ENCODE results near the gene GGTLC2. TPM values are rescaled to one million over a fixed set of nuclear protein-coding genes. Genes with fewer than 3 reads are reported as not detected.
"Not testable (repeated sequence)": the region's sequence is repeated elsewhere in the genome, so short reads cannot be mapped to it uniquely, and the experiment has no call there.

The GGTLC2 gene
- total RNA-seq, 6 donors from 2014 or later = 0.89 to 5.3 (median 4.3) TPM; not detected in 2

- not testable (repeated sequence) for H3K36me3 ChIP-seq; H3K27me3 ChIP-seq; DNase-seq; H3K9me3 ChIP-seq; H3K27ac ChIP-seq; ATAC-seq (ENCODE audit: low FRiP score in 2 of 2); H3K4me3 ChIP-seq; H3K4me1 ChIP-seq
- 34 to 56% methylated on average over 3 to 9 of the region's 12 CpGs for WGBS, 2 donors
- TF ChIP-seq, protein P1, sequence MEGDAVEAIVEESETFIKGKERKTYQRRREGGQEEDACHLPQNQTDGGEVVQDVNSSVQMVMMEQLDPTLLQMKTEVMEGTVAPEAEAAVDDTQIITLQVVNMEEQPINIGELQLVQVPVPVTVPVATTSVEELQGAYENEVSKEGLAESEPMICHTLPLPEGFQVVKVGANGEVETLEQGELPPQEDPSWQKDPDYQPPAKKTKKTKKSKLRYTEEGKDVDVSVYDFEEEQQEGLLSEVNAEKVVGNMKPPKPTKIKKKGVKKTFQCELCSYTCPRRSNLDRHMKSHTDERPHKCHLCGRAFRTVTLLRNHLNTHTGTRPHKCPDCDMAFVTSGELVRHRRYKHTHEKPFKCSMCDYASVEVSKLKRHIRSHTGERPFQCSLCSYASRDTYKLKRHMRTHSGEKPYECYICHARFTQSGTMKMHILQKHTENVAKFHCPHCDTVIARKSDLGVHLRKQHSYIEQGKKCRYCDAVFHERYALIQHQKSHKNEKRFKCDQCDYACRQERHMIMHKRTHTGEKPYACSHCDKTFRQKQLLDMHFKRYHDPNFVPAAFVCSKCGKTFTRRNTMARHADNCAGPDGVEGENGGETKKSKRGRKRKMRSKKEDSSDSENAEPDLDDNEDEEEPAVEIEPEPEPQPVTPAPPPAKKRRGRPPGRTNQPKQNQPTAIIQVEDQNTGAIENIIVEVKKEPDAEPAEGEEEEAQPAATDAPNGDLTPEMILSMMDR (IDR thresholded peaks at IDR 0.05) = peak; percentile 40 to 72 (median 52)
These were observed 3.5 kb downstream of the GGTLC2 start for GRCh38 chr22:22647952-22648351.

GRCh38 chr22:22648863-22649536 is 4.6 kb downstream of the GGTLC2 start:
- H3K4me3 ChIP-seq; H3K36me3 ChIP-seq; H3K9me3 ChIP-seq; H3K27me3 ChIP-seq; H3K27ac ChIP-seq; DNase-seq; H3K4me1 ChIP-seq; ATAC-seq (ENCODE audit: low FRiP score in 2 of 2): not testable (repeated sequence)
- 86 to 96% methylated on average over 7 to 9 of the region's 9 CpGs for WGBS, 2 donors

DNA sequence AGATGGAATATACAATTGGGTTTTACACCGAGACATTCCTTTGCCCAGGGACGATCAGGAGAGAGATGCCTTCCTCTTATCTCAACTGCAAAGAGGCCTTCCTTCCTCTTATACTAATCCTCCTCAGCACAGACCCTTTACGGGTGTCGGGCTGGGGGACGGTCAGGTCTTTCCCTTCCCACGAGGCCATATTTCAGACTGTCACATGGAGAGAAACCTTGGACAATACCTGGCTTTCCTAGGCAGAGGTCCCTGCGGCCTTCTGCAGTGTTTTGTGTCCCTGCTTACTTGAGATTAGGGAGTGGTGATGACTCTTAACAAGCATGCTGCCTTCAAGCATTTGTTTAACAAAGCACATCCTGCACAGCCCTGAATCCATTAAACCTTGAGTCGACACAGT is 5.3 kb downstream of the GGTLC2 start:
- WGBS, 2 donors = 100% methylated on average over 2 of the region's 8 CpGs; no CpG with 5 or more reads in 1 of the 2 donors

GRCh38 chr22:22650398-22650797 is 6.0 kb downstream of the GGTLC2 start:
- WGBS, 2 donors = no CpG with 5 or more reads among the region's 9 CpGs
- H3K36me3 ChIP-seq; H3K27ac ChIP-seq; DNase-seq; H3K4me1 ChIP-seq; H3K9me3 ChIP-seq; H3K27me3 ChIP-seq; H3K4me3 ChIP-seq; ATAC-seq (ENCODE audit: low FRiP score in 2 of 2): not testable (repeated sequence)

More for the DNA sequence above, 5.3 kb downstream of the GGTLC2 start:
- not testable (repeated sequence) for H3K4me1 ChIP-seq; H3K9me3 ChIP-seq; H3K36me3 ChIP-seq; H3K27me3 ChIP-seq; H3K27ac ChIP-seq; H3K4me3 ChIP-seq; ATAC-seq (ENCODE audit: low FRiP score in 2 of 2); DNase-seq

DNA sequence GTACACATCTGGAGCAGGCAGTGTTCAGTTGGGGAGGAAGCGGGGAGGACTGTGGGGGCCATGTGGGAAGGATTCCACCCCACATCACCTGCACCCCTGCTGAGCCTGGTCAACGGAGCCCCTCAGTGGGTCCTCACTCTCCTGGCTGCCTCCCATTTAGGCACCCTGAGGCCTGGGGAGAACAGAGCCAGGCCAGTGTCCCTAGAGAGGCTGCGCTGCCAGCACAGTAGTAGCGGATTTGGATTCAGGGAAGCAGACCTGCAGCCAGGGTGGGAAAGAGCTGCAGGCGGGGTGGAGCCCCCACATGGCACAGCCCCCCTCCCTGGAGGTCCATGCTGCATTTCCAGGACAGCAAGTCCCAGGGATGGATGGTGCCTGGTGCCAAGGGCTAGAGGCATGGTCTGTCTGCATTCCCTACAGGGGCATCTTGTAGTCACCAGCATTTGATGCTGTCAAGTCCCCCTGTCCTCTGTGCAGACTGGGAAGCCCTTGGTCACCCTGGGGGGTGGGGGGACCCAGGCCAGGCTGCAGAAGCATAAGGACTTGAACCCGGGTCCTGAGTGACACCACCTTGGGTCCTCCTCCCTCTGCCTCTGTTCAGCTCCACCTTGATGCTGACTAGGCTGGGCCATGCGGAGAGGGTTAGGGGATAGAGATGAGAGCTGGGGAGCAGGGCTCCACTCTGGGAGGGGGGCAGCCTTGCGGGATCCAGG is 6.5 kb downstream of the GGTLC2 start:
- H3K27me3 ChIP-seq; ATAC-seq (ENCODE audit: low FRiP score in 2 of 2); H3K4me1 ChIP-seq; H3K4me3 ChIP-seq; H3K9me3 ChIP-seq; H3K36me3 ChIP-seq; H3K27ac ChIP-seq; DNase-seq: not testable (repeated sequence)
- WGBS, 2 donors = 82% methylated on average over 3 of the region's 8 CpGs; no CpG with 5 or more reads in 1 of the 2 donors

- DNase-seq; H3K27ac ChIP-seq; ATAC-seq (ENCODE audit: low FRiP score in 2 of 2); H3K4me1 ChIP-seq; H3K4me3 ChIP-seq; H3K27me3 ChIP-seq; H3K36me3 ChIP-seq; H3K9me3 ChIP-seq: not testable (repeated sequence)
- 46% methylated on average over 8 of the region's 10 CpGs; no CpG with 5 or more reads in 1 of the 2 donors for WGBS, 2 donors
These were observed 7.2 kb downstream of the GGTLC2 start for GRCh38 chr22:22651593-22651992.

DNA sequence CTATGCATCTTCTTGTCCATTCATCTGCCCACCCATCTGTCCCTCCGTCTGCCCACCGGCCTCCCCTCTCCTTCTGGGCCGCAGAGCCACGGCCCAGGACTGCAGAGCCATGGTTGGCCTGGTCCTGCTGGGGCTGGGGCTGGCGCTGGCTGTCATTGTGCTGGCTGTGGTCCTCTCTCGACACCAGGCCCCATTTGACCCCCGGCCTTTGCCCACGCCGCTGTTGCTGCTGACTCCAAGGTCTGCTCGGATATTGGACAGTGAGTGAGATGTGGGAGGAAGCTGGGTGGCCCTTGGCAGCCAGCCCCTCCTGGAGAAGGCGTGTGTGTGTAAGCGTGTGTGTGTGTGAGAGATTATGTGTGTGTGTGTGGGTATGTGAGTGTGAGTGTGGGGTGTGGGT is 7.7 kb downstream of the GGTLC2 start:
- not testable (repeated sequence) for H3K36me3 ChIP-seq; DNase-seq; H3K4me3 ChIP-seq; H3K27me3 ChIP-seq; ATAC-seq (ENCODE audit: low FRiP score in 2 of 2); H3K4me1 ChIP-seq; H3K9me3 ChIP-seq; H3K27ac ChIP-seq
- 55 to 60% methylated on average over 8 to 12 of the region's 12 CpGs for WGBS, 2 donors

DNA sequence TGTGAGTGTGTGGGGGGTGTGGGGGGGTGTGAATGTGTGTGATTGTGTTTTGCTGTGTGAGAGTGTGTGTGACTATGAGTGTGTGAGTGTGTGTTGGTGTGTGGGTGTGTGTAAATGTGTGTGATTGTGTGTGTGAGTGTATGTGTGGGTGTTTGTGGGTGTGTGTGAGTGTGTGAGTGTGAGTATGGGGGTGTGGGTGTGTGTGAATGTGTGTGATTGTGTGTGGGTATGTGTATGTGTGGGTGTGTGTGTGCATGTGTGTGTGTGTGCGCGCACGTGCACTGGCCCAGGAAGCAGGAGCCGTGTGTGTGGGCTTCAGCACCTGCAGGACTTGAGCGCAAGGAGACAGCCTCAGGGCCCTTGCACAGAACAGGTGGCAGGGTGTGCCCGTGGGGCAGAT is 8.2 kb downstream of the GGTLC2 start:
- not testable (repeated sequence) for ATAC-seq (ENCODE audit: low FRiP score in 2 of 2); H3K27me3 ChIP-seq; H3K27ac ChIP-seq; H3K4me3 ChIP-seq; DNase-seq; H3K36me3 ChIP-seq; H3K9me3 ChIP-seq; H3K4me1 ChIP-seq
- WGBS, 2 donors = 93 to 94% methylated on average over 5 to 6 of the region's 6 CpGs

DNA sequence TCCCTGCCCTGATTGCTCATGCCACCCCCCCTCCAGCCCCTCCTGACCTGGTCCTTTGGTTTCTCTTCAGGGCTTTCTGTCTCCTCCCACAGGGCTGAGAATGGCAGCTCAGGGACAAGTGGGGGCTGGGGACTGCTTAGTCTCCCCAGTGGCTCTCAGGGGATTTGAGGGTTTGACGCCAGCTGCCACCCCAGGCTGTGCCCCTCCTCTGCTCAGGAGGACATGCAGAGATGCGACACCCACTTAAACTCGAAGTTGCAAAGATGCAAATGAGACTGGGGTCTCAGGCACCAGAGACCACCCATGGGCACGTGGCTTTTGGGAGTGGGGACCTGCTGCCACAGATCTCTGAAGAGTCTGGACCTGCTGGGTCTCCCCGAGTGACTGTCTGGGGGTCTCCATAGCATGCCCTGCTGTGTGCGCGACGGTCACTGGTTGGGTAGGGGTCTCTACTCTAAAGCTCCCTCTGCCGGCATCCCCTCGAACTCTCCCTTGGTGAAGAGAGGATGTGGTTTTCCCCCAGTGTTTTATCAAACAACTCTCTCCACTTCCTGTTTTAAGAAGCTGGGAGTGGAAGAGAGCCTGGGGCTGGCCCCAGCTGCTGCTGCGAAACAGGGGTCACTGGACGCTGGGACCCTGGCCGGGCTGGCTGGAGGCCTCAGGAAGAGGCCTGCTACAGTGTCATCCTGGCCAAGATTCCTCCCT is 9.4 kb downstream of the GGTLC2 start:
- H3K27ac ChIP-seq; H3K4me3 ChIP-seq; DNase-seq; H3K4me1 ChIP-seq; H3K9me3 ChIP-seq; H3K36me3 ChIP-seq; ATAC-seq (ENCODE audit: low FRiP score in 2 of 2); H3K27me3 ChIP-seq: not testable (repeated sequence)
- WGBS, 2 donors = 30% methylated on average over 7 of the region's 13 CpGs; no CpG with 5 or more reads in 1 of the 2 donors
